HG03045 (cell line): Measurements from ENCODE around the gene TRIM32.

ENCODE experiments used
- ATAC-seq: cut with Tn5 transposase; IDR thresholded peaks from one replicate; pipeline ENCODE4 v1.9.1; 2021; ENCODE audit warnings: mild to moderate bottlenecking, moderate library complexity; ENCODE audit not compliant: unreplicated experiment

TRIM32 gene

GRCh38 chr9:116687074-116687753 is at the start of gene TRIM32:
Gene TRIM32 (plus strand): TSS chr9:116687305. CDS start chr9:116697743, 10,438 bp downstream.
- peak; percentile 99 for ATAC-seq

GRCh38 chr9:116639251-116639741 is 47.8 kb upstream of the TRIM32 start:
- no peak for ATAC-seq

GRCh38 chr9:116641292-116642059 is 45.6 kb upstream of the TRIM32 start:
- no peak for ATAC-seq

GRCh38 chr9:116643691-116644090 is 43.4 kb upstream of the TRIM32 start:
- ATAC-seq: no peak

GRCh38 chr9:116644091-116644688 is 42.9 kb upstream of the TRIM32 start:
- no peak for ATAC-seq

DNA sequence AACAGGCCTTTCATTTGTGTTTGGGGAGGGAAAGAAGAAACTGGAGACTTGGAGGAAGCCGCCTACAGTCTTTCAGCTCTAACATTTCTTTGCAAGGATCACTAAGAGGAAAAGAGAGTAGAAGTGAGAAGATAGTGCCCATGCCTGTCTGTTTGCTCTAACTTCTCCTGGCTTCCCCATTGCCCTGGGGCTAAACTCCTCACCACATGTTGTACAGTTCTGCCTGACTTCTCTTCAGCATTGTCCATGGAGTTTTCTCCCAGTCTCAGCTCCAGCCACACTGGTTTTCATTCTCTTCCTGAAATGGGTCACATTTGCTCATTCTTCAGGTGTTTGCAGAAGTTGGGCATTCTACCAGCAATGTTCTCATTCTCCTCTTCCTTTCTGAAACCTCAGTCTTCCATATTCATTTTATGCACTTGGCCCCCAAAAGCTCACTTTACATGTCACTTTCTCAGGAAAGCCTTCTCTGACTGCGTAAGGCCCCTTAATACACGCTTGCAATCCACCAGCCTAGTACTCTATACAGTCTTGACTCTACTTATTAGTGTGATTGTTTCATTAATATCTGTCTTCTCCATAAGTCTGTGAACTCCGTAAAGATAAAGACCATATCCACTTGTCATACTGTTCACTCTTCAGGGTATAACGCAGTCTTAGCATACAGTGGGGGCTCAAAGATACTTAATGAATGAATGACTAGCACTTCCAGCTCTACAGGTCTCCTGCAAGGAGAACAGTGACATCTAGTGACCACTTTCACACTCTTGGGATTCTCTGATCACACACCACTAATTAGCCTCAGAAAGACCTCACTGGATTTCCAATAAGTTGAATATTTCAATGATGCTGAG is 40.2 kb upstream of the TRIM32 start:
- ATAC-seq: no peak

DNA sequence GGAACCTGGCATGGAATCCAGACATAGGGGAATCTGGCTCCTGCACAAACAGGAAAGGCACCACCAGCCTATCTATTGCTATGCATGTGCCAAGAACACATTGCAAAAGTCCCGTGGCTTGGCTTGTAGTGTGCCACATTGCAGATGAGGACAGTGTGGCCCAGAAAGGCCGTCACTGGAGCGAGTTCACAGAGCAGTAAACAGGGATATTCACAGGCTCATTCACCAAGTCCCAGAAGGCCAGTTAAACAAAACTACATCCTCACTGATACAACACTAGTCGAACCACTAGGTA is 39.6 kb upstream of the TRIM32 start:
- no peak for ATAC-seq

DNA sequence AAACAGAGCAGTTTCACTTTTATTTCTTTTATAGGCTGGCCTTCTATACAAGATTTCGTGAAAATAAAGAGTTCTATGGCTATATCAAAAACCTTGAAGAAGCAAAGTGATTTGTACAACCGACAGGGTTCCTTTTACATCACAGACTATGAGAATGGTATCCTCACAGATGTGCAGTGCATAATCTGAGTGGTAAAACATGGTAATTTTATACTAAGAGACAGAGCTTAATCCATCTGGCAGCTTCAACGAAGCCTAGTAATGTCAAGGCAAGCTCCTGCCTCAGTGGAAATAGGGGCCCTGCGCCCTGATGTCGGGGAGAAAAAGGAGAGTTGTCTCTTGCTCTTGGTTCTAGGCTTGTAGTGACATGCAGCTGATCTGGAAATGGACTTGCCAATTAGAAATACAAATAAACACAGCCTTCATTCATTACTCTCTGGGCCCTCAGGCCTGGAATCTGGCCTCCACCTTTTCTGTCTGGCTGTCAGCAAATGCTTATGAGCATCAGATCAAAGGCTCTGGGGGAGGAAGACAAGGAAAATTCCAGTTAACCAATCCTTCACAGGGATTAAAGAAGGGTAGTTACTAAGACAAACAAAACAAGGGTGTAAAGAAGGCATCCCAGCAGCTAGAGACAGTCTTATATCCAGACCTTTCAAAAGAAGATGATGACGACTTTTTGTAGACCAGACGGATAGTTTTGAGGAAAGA is 33.6 kb upstream of the TRIM32 start:
- no peak for ATAC-seq

DNA sequence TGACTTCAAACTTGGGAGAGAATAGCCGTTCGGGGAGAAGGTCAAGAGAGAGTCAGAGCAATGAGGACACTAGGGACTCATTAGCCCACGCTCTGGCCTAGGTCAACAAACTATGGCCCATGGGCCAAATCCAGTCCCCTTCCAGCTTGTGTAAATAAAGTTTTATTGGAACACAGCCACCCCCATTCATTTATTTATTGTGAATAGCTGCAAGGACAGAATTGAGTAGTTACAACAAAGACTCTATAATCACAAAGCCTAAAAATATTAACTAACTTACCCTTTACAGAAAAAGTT is 33.1 kb upstream of the TRIM32 start:
- ATAC-seq: no peak

- no peak for ATAC-seq
These were observed 30.6 kb upstream of the TRIM32 start for GRCh38 chr9:116656501-116656971.

DNA sequence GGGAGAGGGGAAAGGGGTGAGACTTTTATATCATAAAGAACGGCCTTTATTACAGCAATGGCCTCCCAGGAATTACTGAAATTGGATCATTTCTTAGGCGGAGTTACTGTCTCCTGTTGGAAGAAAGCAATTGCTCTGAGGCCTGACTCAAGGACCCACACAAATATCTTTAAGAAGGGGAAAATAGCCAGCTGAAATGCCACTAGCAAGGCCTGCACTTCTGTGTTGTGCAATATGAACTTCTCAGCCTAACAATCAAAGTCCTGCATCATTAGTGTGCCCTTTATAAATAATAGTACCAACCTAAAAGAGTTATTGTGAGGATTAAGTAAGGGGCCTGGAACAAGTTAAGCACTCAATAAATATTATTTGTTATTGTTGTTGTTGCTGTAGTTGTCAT is 30.1 kb upstream of the TRIM32 start:
- ATAC-seq: no peak

GRCh38 chr9:116658265-116658664 is 28.8 kb upstream of the TRIM32 start:
- no peak for ATAC-seq

DNA sequence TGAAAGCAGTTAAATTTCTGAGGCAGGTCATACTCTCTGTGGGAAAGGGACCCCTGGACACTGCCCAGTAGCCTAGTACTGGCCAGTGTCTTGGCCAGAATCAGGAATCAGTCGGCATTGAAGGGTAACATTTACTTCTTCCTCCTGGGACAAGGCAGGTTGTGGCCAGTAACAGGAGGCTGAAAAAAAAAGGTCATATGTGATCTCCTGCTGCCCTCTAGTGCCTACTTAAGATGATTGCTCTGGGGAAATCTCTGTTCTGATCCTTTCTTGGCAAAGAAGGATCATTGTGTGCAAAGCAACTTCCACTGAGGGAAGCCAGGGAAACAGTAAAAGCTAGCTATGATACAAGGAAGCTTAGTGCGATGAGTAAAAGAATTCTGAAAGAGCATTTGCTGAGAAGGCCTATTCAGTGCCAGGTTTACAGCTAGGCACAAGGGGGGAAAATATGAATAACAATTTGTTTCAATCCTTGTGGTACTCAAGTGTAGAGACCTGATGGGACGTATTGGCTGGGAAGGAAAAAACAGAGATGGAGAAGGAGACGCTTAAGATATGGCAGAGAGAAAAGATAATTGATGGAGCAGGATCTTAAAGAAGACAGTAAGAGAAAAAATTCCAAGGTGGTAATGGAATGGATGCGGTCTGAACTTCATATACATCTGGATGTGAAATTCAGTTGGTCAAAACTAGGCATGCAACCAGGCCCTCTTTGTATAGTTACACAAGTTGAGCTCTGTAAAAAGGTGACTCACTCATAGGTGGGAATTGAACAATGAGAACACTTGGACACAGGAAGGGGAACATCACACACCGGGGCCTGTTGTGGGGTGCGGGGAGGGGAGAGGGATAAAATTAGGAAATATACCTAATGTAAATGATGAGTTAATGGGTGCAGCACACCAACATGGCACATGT is 25.8 kb upstream of the TRIM32 start:
- ATAC-seq: no peak

DNA sequence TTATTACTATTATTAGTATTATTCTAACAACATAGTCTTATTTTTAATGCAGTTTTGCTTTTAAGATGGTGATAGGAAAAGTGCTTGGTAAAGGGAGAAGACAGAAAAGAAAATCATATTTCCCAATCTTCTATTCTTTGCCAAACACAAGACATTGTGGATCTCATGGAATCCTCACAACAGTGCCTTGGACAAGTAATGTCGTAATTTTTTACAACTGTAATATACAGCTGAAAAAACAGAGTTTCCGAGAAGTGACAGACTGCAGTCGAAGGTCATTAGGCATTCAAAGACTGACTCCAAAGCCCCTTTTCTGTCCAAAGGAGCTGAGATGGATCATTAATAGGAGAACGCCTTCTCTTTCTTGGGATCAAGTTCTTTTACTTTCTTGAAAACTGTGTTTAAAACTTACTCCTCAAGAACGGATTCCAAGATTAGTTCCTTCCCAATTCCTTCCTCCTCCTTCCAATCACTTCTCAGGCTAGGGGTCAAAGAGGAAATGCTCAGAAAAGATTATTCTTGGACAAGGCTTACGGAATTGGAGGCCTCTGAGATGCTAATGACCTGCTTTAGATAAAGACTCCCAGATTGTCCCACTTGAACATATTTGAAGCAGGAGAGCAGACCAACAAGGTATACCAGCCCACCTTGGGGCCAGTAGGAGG is 24.3 kb upstream of the TRIM32 start:
- ATAC-seq: no peak

GRCh38 chr9:116663581-116663980 is 23.5 kb upstream of the TRIM32 start:
- ATAC-seq: no peak

GRCh38 chr9:116668970-116669695 is 18.0 kb upstream of the TRIM32 start:
- ATAC-seq: no peak

DNA sequence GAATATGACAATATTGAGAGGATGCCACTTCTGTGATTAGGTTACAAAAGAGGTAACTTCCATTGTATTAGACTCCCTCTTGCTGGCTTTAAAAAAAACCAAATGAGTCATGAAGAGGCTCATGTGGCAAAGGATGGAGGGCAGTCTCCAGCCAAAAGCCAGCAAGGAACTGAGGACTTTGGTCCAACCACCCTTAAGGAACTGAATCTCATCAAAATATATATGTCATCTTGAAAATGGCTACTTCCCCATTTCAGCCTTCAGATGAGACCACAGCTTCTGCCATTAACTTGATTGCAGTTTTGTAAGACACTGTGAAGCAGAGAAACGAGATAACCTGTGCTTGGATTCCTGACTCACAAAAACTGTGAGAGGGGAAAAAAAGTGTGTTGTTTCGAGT is 15.5 kb upstream of the TRIM32 start:
- no peak for ATAC-seq

- ATAC-seq: no peak
These were observed 13.7 kb upstream of the TRIM32 start for GRCh38 chr9:116673375-116673774.
